Mesenchymal stem cell (in vitro differentiated cells and primary cell): ENCODE data around the gene MIF.
"Not testable (repeated sequence)": the region's sequence is repeated elsewhere in the genome, so short reads cannot be mapped to it uniquely, and the experiment has no call there.

Source experiments
- DNase-seq: peaks from one replicate; pipeline ENCODE4 v3.0.0-alpha.2; 2013
- H2AFZ ChIP-seq: one replicate; pipeline ENCODE4 v1.6.1; 2013; ENCODE audit warnings: low read depth, mild to moderate bottlenecking, control low read depth, inconsistent platforms, low read length, moderate library complexity
- H2AK5ac ChIP-seq: 2 replicates; pipeline ENCODE4 v1.6.1; 2013; ENCODE audit warnings: low read length, moderate library complexity, mild to moderate bottlenecking, inconsistent platforms; ENCODE audit not compliant: severe bottlenecking
- H2BK120ac ChIP-seq: one replicate; pipeline ENCODE4 v1.6.1; 2013; ENCODE audit warnings: low read depth, mild to moderate bottlenecking, inconsistent platforms, low read length, moderate library complexity
- H2BK12ac ChIP-seq, 2 experiments: one replicate each; pipeline ENCODE4 v1.6.1; 2013; ENCODE audit warnings: inconsistent platforms in 2 of 2, low read length in 2 of 2, mild to moderate bottlenecking in 2 of 2, moderate library complexity in 2 of 2, control low read depth in 1 of 2
- H2BK15ac ChIP-seq: one replicate; pipeline ENCODE4 v1.6.1; 2013; ENCODE audit warnings: mild to moderate bottlenecking, low read depth, inconsistent platforms; ENCODE audit not compliant: poor library complexity, severe bottlenecking
- H2BK5ac ChIP-seq: 2 replicates; pipeline ENCODE4 v1.6.1; 2013; ENCODE audit warnings: low read depth, mild to moderate bottlenecking, low read length, control low read depth, inconsistent platforms; ENCODE audit not compliant: poor library complexity, severe bottlenecking
- H3K14ac ChIP-seq, 2 experiments: one replicate each; pipeline ENCODE4 v1.6.1; 2013; ENCODE audit warnings: inconsistent platforms in 2 of 2, low read length in 2 of 2, control low read depth in 1 of 2, mild to moderate bottlenecking in 1 of 2, moderate library complexity in 1 of 2
- H3K18ac ChIP-seq, 2 experiments: one replicate each; pipeline ENCODE4 v1.6.1; 2013; ENCODE audit warnings: inconsistent platforms in 2 of 2, low read length in 2 of 2, control low read depth in 1 of 2, low read depth in 1 of 2, mild to moderate bottlenecking in 1 of 2
- H3K23ac ChIP-seq, 2 experiments: one replicate each; pipeline ENCODE4 v1.6.1; 2013; ENCODE audit warnings: inconsistent platforms in 2 of 2, low read length in 2 of 2, mild to moderate bottlenecking in 2 of 2, moderate library complexity in 2 of 2, control low read depth in 1 of 2
- H3K27ac ChIP-seq: 2 replicates; pipeline ENCODE4 v1.5.1; 2013; ENCODE audit warnings: mild to moderate bottlenecking, moderate library complexity, low read length, control low read depth, inconsistent platforms; ENCODE audit not compliant: poor library complexity, severe bottlenecking
- H3K27me3 ChIP-seq, 2 experiments: 2 replicates each; pipeline versions ENCODE4 v1.6.1 to v1.7.0; 2013; ENCODE audit warnings: low read length in 2 of 2, mild to moderate bottlenecking in 2 of 2, moderate library complexity in 2 of 2, control low read depth in 1 of 2, inconsistent platforms in 1 of 2; ENCODE audit not compliant: control insufficient read depth in 1 of 2, insufficient read depth in 1 of 2
- H3K36me3 ChIP-seq, 2 experiments: 2 replicates each; pipeline versions ENCODE4 v1.6.1 to v1.7.0; 2013; ENCODE audit warnings: low read length in 2 of 2, control low read depth in 1 of 2, inconsistent platforms in 1 of 2, low read depth in 1 of 2, mild to moderate bottlenecking in 1 of 2; ENCODE audit not compliant: insufficient read depth in 2 of 2, control insufficient read depth in 1 of 2
- H3K4ac ChIP-seq, 2 experiments: one replicate each; pipeline ENCODE4 v1.6.1; 2013; ENCODE audit warnings: inconsistent platforms in 2 of 2, low read length in 2 of 2, mild to moderate bottlenecking in 2 of 2, moderate library complexity in 2 of 2, control low read depth in 1 of 2, low read depth in 1 of 2
- H3K4me1 ChIP-seq: 2 replicates; pipeline ENCODE4 v1.6.1; 2013; ENCODE audit warnings: low read depth, low read length, control low read depth; ENCODE audit not compliant: control insufficient read depth, insufficient read depth
- H3K4me2 ChIP-seq: 2 replicates; pipeline ENCODE4 v1.6.1; 2013; ENCODE audit warnings: low read length, mild to moderate bottlenecking, inconsistent platforms; ENCODE audit not compliant: poor library complexity, severe bottlenecking
- H3K4me3 ChIP-seq, 2 experiments: 2 replicates each; pipeline versions ENCODE4 v1.5.1 to v1.7.0; 2013; ENCODE audit warnings: low read length in 2 of 2, mild to moderate bottlenecking in 2 of 2, control low read depth in 1 of 2, low read depth in 1 of 2; ENCODE audit not compliant: insufficient read depth in 1 of 2
- H3K79me1 ChIP-seq: replicated peaks from 2 replicates; pipeline ENCODE4 v1.6.1; 2013; ENCODE audit warnings: mild to moderate bottlenecking, control low read depth, low read length, inconsistent platforms; ENCODE audit not compliant: poor library complexity, severe bottlenecking
- H3K9ac ChIP-seq: 2 replicates; pipeline ENCODE4 v1.7.0; 2013; ENCODE audit warnings: mild to moderate bottlenecking, low read length, moderate library complexity
- H3K9me3 ChIP-seq: 2 replicates; pipeline ENCODE4 v1.7.0; 2013; ENCODE audit warnings: mild to moderate bottlenecking, low read length; ENCODE audit not compliant: control insufficient read depth
- H4K8ac ChIP-seq: one replicate; pipeline ENCODE4 v1.6.1; 2013; ENCODE audit warnings: inconsistent platforms, mild to moderate bottlenecking, low read length, moderate library complexity
- H4K91ac ChIP-seq: one replicate; pipeline ENCODE4 v1.6.1; 2013; ENCODE audit warnings: mild to moderate bottlenecking, low read length, inconsistent platforms
- WGBS: methylation state at CpG from one replicate; pipeline ENCODE4 v1.1.7; 2013; ENCODE audit warnings: mixed read lengths; 5-methylcytosine and 5-hydroxymethylcytosine counted together

Gene MIF

DNA sequence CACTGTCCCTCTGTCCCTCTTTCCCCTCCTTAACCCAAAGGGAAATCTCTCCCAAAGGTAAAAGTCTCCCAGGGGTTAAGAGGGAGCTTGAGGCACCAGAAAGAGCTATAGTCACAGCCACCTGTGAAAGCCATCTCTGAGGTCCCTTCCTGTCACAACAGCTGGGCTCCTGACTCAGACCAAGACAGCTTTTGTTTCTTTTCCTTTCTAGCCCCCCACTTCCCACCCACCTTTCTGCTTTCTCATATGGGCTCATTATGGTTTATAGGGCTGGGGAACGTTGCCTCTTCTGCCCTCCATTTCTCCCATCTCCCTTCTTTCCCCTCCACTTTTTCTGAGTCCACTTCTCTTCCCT, 19.1 kb downstream of the MIF start:
- no peak overlapping the region for H3K14ac ChIP-seq
- H4K91ac ChIP-seq, result no peak overlapping the region
- H3K79me1 ChIP-seq, result peaks cover 1% of the 10 kb centered on the region
- no peaks in the 10 kb centered on the region for H3K36me3 ChIP-seq
- peak overlapping the region; percentile 16 to 77 for H3K4ac ChIP-seq
- peaks cover 3% of the 10 kb centered on the region for H3K4me1 ChIP-seq
- H3K27ac ChIP-seq, result peak overlapping the region; percentile 89
- H2BK12ac ChIP-seq, result no peak overlapping the region
- peak overlapping the region; percentile 58 to 91 for H3K4me3 ChIP-seq
- H3K9ac ChIP-seq, result peak overlapping the region; percentile 95
- no peak for DNase-seq
- no peaks in the 10 kb centered on the region for H3K27me3 ChIP-seq
- H2AFZ ChIP-seq, result no peak overlapping the region
- peak overlapping the region; percentile 66 for H3K4me2 ChIP-seq
- WGBS, result 42% methylated on average over 1 of the region's 1 CpG
- no peak overlapping the region for H2BK5ac ChIP-seq
- no peak overlapping the region for H2BK15ac ChIP-seq
- no peaks in the 10 kb centered on the region for H3K9me3 ChIP-seq
- peak overlapping the region; percentile 49 for H2AK5ac ChIP-seq
- H2BK120ac ChIP-seq, result no peak overlapping the region
- H3K18ac ChIP-seq, result peak overlapping the region; percentile 48 to 90
- no peak overlapping the region for H3K23ac ChIP-seq
- H4K8ac ChIP-seq, result peak overlapping the region; percentile 93

DNA sequence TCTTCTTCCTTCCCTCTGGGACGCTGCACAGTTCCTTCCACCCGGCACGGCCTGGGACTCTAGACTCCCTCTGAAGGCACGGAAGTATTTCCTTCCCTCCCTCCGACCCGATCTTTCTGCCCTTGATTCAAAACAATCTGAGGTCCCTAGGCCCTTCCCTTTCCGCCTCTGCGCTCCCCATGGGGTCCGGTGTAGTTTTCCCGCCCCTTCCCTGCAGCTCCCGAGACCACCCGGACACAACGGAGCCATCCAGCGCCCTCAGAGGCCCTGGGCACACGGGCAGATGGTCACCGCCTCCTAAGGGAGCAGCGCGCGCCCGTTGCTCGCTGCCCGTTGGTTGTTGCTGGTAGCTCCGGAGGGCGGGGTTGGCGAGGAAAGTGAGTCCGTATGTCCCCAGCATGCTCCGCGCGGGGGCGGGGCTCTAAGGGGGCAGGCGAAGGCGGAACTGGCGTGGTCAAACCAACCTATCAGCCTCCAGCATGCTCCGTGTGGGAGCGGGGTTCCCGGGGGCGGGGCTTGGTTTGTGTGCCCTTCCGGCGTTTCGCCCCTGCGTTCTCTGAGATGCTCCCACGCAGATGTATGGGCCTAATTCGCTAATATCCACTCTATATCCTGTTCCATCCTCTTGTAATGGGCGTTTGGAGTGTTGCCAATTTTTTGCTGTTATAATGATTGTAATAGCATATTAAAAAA, 19.6 kb downstream of the MIF start:
- Histone ChIP-seq H3K4ac (peak overlapping the region; percentile 16 to 77), H2BK15ac (no peak overlapping the region), H4K91ac (peak overlapping the region; percentile 79), H3K4me3 (peak overlapping the region; percentile 58 to 91), H3K9me3 (no peaks in the 10 kb centered on the region), H3K79me1 (peaks cover 2% of the 10 kb centered on the region), H2BK5ac (no peak overlapping the region), H2AFZ (no peak overlapping the region), H2BK12ac (no peak overlapping the region), H3K4me2 (peak overlapping the region; percentile 66), H2AK5ac (no peak overlapping the region), H2BK120ac (no peak overlapping the region), H3K27me3 (no peaks in the 10 kb centered on the region), H3K18ac (peak overlapping the region; percentile 72 to 90), H3K4me1 (peaks cover 2% of the 10 kb centered on the region), H3K27ac (peak overlapping the region; percentile 89), H3K23ac (no peak overlapping the region), H3K9ac (peak overlapping the region; percentile 95), H3K14ac (no peak overlapping the region), H3K36me3 (no peaks in the 10 kb centered on the region), H4K8ac (peak overlapping the region; percentile 93)
- 1% methylated on average over 28 of the region's 44 CpGs for WGBS
- peak; percentile 99 for DNase-seq

DNA sequence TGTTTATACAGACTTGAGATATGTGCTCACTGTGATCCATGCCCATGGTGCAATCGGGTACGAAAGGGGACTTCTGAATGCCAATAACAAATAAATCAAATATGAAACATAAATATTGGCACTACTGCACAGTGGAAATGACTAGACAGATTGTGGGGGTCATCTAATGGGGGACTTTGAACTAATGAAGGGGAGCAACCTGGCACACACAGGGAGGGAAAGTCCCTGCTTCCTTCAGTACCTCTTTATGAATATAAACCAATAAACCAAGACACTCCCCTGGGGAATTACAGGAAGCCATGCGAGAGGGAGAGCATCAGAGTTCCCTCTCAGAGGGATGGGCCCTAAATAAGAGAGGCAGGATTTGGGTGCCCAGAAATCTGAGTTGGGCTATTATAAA, 21.1 kb downstream of the MIF start:
- no peak overlapping the region for H2BK15ac ChIP-seq
- peaks cover 2% of the 10 kb centered on the region for H3K79me1 ChIP-seq
- H2BK12ac ChIP-seq, result no peak overlapping the region
- no peak overlapping the region for H2AFZ ChIP-seq
- DNase-seq, result no peak
- H3K27ac ChIP-seq, result no peak overlapping the region
- H2AK5ac ChIP-seq, result no peak overlapping the region
- H3K4me3 ChIP-seq, result no peak overlapping the region
- no peak overlapping the region for H3K4ac ChIP-seq
- WGBS, result 100% methylated on average over 1 of the region's 3 CpGs
- H2BK5ac ChIP-seq, result no peak overlapping the region
- no peak overlapping the region for H3K14ac ChIP-seq
- no peak overlapping the region for H4K8ac ChIP-seq
- no peaks in the 10 kb centered on the region for H3K27me3 ChIP-seq
- H3K4me2 ChIP-seq, result no peak overlapping the region
- no peaks in the 10 kb centered on the region for H3K9me3 ChIP-seq
- no peak overlapping the region for H4K91ac ChIP-seq
- no peak overlapping the region for H3K18ac ChIP-seq
- no peaks in the 10 kb centered on the region for H3K36me3 ChIP-seq
- H3K4me1 ChIP-seq, result peaks cover 4% of the 10 kb centered on the region
- no peak overlapping the region for H3K9ac ChIP-seq
- H2BK120ac ChIP-seq, result no peak overlapping the region
- no peak overlapping the region for H3K23ac ChIP-seq

GRCh38 chr22:23920267-23920611, 26.1 kb downstream of the MIF start:
- H2BK15ac ChIP-seq, H3K4me3 ChIP-seq, H3K18ac ChIP-seq, H3K23ac ChIP-seq, H4K91ac ChIP-seq, H3K27ac ChIP-seq, DNase-seq, H2BK120ac ChIP-seq, H3K14ac ChIP-seq, H3K9ac ChIP-seq, H2AK5ac ChIP-seq, H3K36me3 ChIP-seq, H3K9me3 ChIP-seq, H3K4me1 ChIP-seq, H3K4ac ChIP-seq, H3K4me2 ChIP-seq, H2AFZ ChIP-seq, H4K8ac ChIP-seq, H3K79me1 ChIP-seq, H2BK5ac ChIP-seq, H3K27me3 ChIP-seq: not testable (repeated sequence)
- WGBS, result 100% methylated on average over 1 of the region's 1 CpG
- peak overlapping the region in 1 of 2 experiments; percentile 40 for H2BK12ac ChIP-seq
